Fibroblast of skin of back (primary cell): ENCODE measurements around the gene RIN2.

Experiments
- DNase-seq: peaks from one replicate; pipeline ENCODE4 v3.0.0-alpha.2; 2013

Gene RIN2

GRCh38 chr20:19768325-19768842 lies 10.3 kb downstream of the RIN2 start:
- no peak for DNase-seq

- DNase-seq = no peak
Measured at GRCh38 chr20:19769507-19769906, 11.4 kb downstream of the RIN2 start.

GRCh38 chr20:19770375-19770774 lies 12.3 kb downstream of the RIN2 start:
- no peak for DNase-seq

GRCh38 chr20:19771031-19771430 lies 13.0 kb downstream of the RIN2 start:
- no peak for DNase-seq

- no peak for DNase-seq
Measured at GRCh38 chr20:19773471-19773870, 15.4 kb downstream of the RIN2 start.

- DNase-seq = peak; percentile 49
Measured at GRCh38 chr20:19774135-19774933, 16.3 kb downstream of the RIN2 start.

- peak; percentile 73 for DNase-seq
Measured at GRCh38 chr20:19775353-19776253, 17.5 kb downstream of the RIN2 start.

- peak; percentile 7 for DNase-seq
Measured at GRCh38 chr20:19777315-19777714, 19.3 kb downstream of the RIN2 start.

GRCh38 chr20:19777981-19778380 lies 19.9 kb downstream of the RIN2 start:
- DNase-seq = no peak

- no peak for DNase-seq
Measured at GRCh38 chr20:19778404-19778803, 20.3 kb downstream of the RIN2 start.

- no peak for DNase-seq
Measured at GRCh38 chr20:19779634-19780033, 21.6 kb downstream of the RIN2 start.

GRCh38 chr20:19780261-19780660 lies 22.2 kb downstream of the RIN2 start:
- DNase-seq = no peak

GRCh38 chr20:19781235-19781634 lies 23.2 kb downstream of the RIN2 start:
- no peak for DNase-seq

- no peak for DNase-seq
Measured at GRCh38 chr20:19782669-19783068, 24.6 kb downstream of the RIN2 start.

GRCh38 chr20:19783966-19784401 lies 25.9 kb downstream of the RIN2 start:
- peak; percentile 79 for DNase-seq

- peak; percentile 84 for DNase-seq
Measured at GRCh38 chr20:19784511-19785172, 26.6 kb downstream of the RIN2 start.

GRCh38 chr20:19785173-19785982 lies 27.3 kb downstream of the RIN2 start:
- DNase-seq = peak; percentile 18

- DNase-seq = peak; percentile 45
Measured at GRCh38 chr20:19785983-19786285, 27.9 kb downstream of the RIN2 start.

- DNase-seq = peak; percentile 83
Measured at GRCh38 chr20:19786311-19786710, 28.3 kb downstream of the RIN2 start.

- no peak for DNase-seq
Measured at GRCh38 chr20:19787366-19787765, 29.3 kb downstream of the RIN2 start.

- DNase-seq = no peak
Measured at GRCh38 chr20:19789009-19789408, 31.0 kb downstream of the RIN2 start.

- no peak for DNase-seq
Measured at GRCh38 chr20:19789446-19789845, 31.4 kb downstream of the RIN2 start.
